Upper lobe of left lung (tissue), 6 donors: ENCODE measurements around the gene ARHGEF1. TPM values are rescaled to one million over a fixed set of nuclear protein-coding genes. Genes with fewer than 3 reads are reported as not detected.

Experiments used
- ATAC-seq, 2 donors: fragments of 200-7000 bp; cut with Tn5 transposase; one replicate each; pipeline ENCODE4 v1.9.1; 2022; ENCODE audit warnings: mild to moderate bottlenecking in 2 of 2, moderate library complexity in 2 of 2; ENCODE audit not compliant: low FRiP score in 2 of 2
- DNase-seq, 2 donors: peaks; one replicate each; pipeline ENCODE4 v3.0.0-alpha.2; 2019 to 2020
- H3K27ac ChIP-seq, 4 donors: fragments of 200-600 bp; sonication (generic); one replicate each; pipeline ENCODE4 v1.5.1; 2016 to 2019
- H3K27me3 ChIP-seq, 4 donors: fragments of 200-600 bp; sonication (generic); one replicate each; pipeline ENCODE4 v1.5.1; 2017 to 2019
- H3K36me3 ChIP-seq, 4 donors: fragments of 200-600 bp; sonication (generic); one replicate each; pipeline ENCODE4 v1.5.1; 2016 to 2019
- H3K4me1 ChIP-seq, 4 donors: fragments of 200-600 bp; sonication (generic); one replicate each; pipeline ENCODE4 v1.5.1; 2018 to 2019
- H3K4me3 ChIP-seq, 4 donors: fragments of 200-600 bp; sonication (generic); one replicate each; pipeline ENCODE4 v1.5.1; 2017 to 2019; ENCODE audit warnings: mild to moderate bottlenecking in 2 of 4, moderate library complexity in 1 of 4
- H3K9me3 ChIP-seq, 4 donors: fragments of 200-600 bp; sonication (generic); one replicate each; pipeline ENCODE4 v1.5.1; 2018 to 2019
- EP300 ChIP-seq, 4 donors: sonication (generic); formaldehyde crosslinking; IDR thresholded peaks; one replicate each; pipeline ENCODE4 v1.5.1; 2017; ENCODE audit warnings: antibody characterized with exemption in 4 of 4, control low read depth in 2 of 4
- POLR2A ChIP-seq, 4 donors: fragments of 450-650 bp; IDR thresholded peaks; one replicate each; pipeline ENCODE4 v1.5.1; 2016 to 2017; ENCODE audit warnings: antibody characterized with exemption in 4 of 4, mild to moderate bottlenecking in 2 of 4
- POLR2AphosphoS5 ChIP-seq, 2 donors: sonication (generic); formaldehyde crosslinking; IDR thresholded peaks; one replicate each; pipeline ENCODE4 v1.5.1; 2017; ENCODE audit warnings: antibody characterized with exemption in 2 of 2
- WGBS, 2 donors: methylation state at CpG; one replicate each; pipeline ENCODE4 v1.1.5; 2017 to 2018; 5-methylcytosine and 5-hydroxymethylcytosine counted together
- total RNA-seq, 6 donors: library from RNA; depleted of rRNA in 4 of 6; stranded (reverse); fragments of >200 nt in 4 of 6; gene quantifications; one replicate each; pipeline versions ENCODE4 v1.1.0 to v1.2.1, GENCODE V29; 2016 to 2021
- TF ChIP-seq, protein P1 (sequence below), 6 experiments: fragments of 450-650 bp in 4 of 6; fragments of 200-600 bp in 2 of 6; sonication (generic) in 2 of 6; IDR thresholded peaks; one replicate each; pipeline ENCODE4 v1.5.1; 2016 to 2019; ENCODE audit warnings: antibody characterized with exemption in 6 of 6
- donor health status: DM: no; HTN: no; CAD: no; lungs with moderate emphysema.
- donor health status: DM: no; HTN: yes; CAD: no; lungs with severe emphysema.

ARHGEF1 gene
- total RNA-seq, 6 donors from 2014 or later: 115 to 731 (median 233) TPM

DNA sequence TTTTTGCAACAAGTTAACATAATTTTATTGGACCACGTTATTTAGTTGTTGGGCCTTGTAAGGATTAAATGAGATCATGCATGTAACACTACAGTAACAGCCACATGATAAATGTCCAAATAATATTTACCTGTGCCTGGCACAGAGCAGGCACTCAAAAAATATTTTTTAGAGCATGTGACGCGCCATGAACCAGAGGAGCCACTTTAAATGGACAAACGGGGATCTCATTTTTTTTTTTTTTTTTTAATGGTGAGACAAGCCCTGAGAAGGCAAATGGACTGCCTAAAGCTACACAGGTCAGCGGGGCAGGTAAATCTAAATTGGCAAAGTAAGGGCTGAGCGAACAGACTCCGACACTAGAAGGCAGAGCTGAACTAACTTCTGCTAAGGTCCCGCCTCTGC, 23.8 kb upstream of the ARHGEF1 start:
- WGBS, 2 donors: 4% methylated on average over 8 of the region's 8 CpGs
- Histone ChIP-seq H3K4me1 (peaks cover 31 to 39% (median 34%) of the 10 kb centered on the region in 4 donors), H3K27me3 (no peaks in the 10 kb centered on the region), H3K4me3 (peak overlapping the region in 3 of 4 donors; percentile 77 to 97 (median 83)), H3K9me3 (no peaks in the 10 kb centered on the region), H3K36me3 (peaks cover 4 to 32% (median 24%) of the 10 kb centered on the region in 4 donors), H3K27ac (peak overlapping the region; percentile 89 to 98 (median 92))
- TF ChIP-seq, protein P1, sequence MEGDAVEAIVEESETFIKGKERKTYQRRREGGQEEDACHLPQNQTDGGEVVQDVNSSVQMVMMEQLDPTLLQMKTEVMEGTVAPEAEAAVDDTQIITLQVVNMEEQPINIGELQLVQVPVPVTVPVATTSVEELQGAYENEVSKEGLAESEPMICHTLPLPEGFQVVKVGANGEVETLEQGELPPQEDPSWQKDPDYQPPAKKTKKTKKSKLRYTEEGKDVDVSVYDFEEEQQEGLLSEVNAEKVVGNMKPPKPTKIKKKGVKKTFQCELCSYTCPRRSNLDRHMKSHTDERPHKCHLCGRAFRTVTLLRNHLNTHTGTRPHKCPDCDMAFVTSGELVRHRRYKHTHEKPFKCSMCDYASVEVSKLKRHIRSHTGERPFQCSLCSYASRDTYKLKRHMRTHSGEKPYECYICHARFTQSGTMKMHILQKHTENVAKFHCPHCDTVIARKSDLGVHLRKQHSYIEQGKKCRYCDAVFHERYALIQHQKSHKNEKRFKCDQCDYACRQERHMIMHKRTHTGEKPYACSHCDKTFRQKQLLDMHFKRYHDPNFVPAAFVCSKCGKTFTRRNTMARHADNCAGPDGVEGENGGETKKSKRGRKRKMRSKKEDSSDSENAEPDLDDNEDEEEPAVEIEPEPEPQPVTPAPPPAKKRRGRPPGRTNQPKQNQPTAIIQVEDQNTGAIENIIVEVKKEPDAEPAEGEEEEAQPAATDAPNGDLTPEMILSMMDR (IDR thresholded peaks at IDR 0.05): no peak
- TF ChIP-seq POLR2AphosphoS5 (IDR thresholded peaks at IDR 0.05): no peak
- TF ChIP-seq POLR2A (IDR thresholded peaks at IDR 0.05): no peak
- TF ChIP-seq EP300 (IDR thresholded peaks at IDR 0.05): no peak
- no peak for DNase-seq
- ATAC-seq: no peak

DNA sequence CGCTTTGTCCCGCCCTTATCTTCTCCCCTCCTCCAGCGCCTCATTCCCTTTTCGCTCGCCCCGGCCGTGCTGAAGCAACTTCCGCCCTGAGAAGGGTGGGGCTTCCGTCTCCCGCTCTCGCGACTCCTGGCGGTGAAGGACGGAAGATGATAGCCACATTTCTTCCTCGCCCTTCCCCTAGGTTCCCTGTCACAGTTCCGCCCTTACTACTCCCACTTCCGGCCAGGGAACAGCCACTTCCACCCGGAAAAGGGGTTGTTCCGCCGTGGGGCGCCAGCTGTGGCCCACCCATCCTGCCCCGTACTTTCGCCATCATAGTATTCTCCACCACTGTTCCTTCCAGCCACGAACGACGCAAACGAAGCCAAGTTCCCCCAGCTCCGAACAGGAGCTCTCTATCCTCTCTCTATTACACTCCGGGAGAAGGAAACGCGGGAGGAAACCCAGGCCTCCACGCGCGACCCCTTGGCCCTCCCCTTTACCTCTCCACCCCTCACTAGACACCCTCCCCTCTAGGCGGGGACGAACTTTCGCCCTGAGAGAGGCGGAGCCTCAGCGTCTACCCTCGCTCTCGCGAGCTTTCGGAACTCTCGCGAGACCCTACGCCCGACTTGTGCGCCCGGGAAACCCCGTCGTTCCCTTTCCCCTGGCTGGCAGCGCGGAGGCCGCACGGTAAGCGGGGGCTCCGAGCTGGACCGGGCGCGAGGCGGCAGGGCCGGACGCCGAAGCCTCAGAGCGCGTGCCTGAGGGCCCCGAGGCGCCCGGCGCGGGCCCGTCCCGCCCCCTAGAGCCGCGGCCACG, 23.2 kb upstream of the ARHGEF1 start, which contains the start of gene RPS19:
Gene RPS19 (plus strand): TSS at position 638 of the 801 bp plus-strand sequence. CDS start 520 bp downstream, outside the sequence.
- Histone ChIP-seq H3K9me3 (no peaks in the 10 kb centered on the region), H3K4me1 (peaks cover 31 to 43% (median 34%) of the 10 kb centered on the region in 4 donors), H3K4me3 (peak within 1 kb of the TSS; percentile 77 to 97 (median 81)), H3K36me3 (peaks cover 10 to 38% (median 30%) of the 10 kb centered on the region in 4 donors), H3K27ac (peak within 1 kb of the TSS; percentile 89 to 98 (median 92)), H3K27me3 (no peaks in the 10 kb centered on the region)
- DNase-seq: peak; percentile 96 to 97
- 0 to 1% methylated on average over 37 to 61 of the region's 76 CpGs for WGBS, 2 donors
- TF ChIP-seq POLR2AphosphoS5 (IDR thresholded peaks at IDR 0.05) (peak; percentile 87 to 88), EP300 (IDR thresholded peaks at IDR 0.05) (peak in 1 of 4 donors; percentile 50), POLR2A (IDR thresholded peaks at IDR 0.05) (peak in 3 of 4 donors; percentile 37 to 92 (median 87))
- TF ChIP-seq, protein P1 (IDR thresholded peaks at IDR 0.05): peak; percentile 59 to 97 (median 94)
- peak; percentile 97 for ATAC-seq

DNA sequence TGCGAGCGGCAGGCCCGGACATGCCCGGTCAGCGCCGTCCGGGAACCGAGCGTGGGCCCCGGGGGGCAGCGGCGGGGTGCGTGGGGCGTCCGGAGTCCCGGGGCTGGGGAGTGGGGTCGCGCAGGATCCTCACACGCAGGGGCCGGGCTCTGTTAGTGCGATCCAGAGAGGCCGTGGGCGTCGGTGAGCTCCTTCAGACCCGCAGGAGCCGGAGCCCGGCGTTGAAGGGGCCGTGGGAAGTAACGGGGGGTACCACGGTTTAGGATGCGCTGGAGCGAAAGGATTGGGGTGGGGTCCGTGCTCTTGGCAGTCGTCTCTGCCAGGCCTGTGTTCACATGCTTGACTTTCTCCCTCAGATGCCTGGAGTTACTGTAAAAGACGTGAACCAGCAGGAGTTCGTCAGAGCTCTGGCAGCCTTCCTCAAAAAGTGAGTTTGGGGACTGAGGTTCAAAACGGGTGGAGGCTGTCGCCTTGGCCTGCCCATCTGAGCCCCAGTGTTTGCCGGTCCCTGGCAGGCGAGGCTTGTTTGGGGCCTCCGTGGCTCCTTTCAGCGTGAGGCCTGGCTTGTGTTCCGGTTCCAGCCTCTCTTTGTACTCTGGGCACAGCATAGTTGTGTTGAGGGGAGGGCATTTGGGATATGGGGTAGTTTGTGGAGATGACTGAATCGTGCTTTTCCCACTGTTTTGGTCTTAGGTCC, 22.4 kb upstream of the ARHGEF1 start:
- no peak for ATAC-seq
- DNase-seq: no peak
- TF ChIP-seq POLR2AphosphoS5 (IDR thresholded peaks at IDR 0.05) (no peak), POLR2A (IDR thresholded peaks at IDR 0.05) (no peak), EP300 (IDR thresholded peaks at IDR 0.05) (no peak)
- TF ChIP-seq, protein P1 (IDR thresholded peaks at IDR 0.05): no peak
- WGBS, 2 donors: 3 to 5% methylated on average over 9 to 29 of the region's 45 CpGs
- no peaks in the 10 kb centered on the region for H3K9me3 ChIP-seq
- H3K4me1 ChIP-seq: peaks cover 31 to 43% (median 34%) of the 10 kb centered on the region in 4 donors
- H3K36me3 ChIP-seq: peaks cover 12 to 46% (median 37%) of the 10 kb centered on the region in 4 donors
- peak overlapping the region; percentile 77 to 97 (median 81) for H3K4me3 ChIP-seq
- H3K27me3 ChIP-seq: no peaks in the 10 kb centered on the region
- H3K27ac ChIP-seq: peak overlapping the region; percentile 89 to 98 (median 92)

DNA sequence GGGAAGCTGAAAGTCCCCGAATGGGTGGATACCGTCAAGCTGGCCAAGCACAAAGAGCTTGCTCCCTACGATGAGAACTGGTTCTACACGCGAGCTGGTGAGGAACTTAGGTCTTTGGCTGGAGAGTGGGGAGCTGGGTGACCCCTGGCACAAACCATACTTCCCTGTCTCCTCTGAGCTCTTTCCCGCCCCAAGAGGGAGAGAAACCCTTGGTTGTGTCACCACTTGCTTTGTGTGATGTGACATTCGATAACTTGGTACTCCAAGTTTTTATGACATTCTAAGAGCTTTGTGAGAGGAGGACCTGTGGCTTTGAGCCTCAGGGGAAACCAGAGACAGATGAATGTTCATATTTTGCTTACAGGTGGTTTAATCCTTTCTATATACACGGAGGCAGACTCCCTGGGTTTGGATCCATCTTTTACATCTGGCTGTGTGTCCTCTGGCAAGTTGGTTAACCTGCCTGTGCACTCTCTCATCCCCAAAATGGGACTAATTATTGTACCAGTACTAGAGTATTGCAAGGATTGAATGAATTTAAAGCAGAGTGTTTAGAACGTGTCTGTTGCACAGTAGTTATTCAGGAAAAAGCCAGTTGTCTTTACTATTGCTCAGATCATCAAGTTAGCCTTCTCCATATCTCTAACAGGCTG, 21.7 kb upstream of the ARHGEF1 start:
- DNase-seq: no peak
- Histone ChIP-seq H3K36me3 (peaks cover 13 to 51% (median 39%) of the 10 kb centered on the region in 4 donors), H3K4me1 (peaks cover 35 to 45% (median 36%) of the 10 kb centered on the region in 4 donors), H3K9me3 (no peaks in the 10 kb centered on the region), H3K27me3 (no peaks in the 10 kb centered on the region), H3K27ac (peak overlapping the region; percentile 89 to 98 (median 92)), H3K4me3 (peak overlapping the region; percentile 77 to 97 (median 81))
- WGBS, 2 donors: 26 to 39% methylated on average over 9 of the region's 9 CpGs
- no peak for ATAC-seq
- TF ChIP-seq, protein P1 (IDR thresholded peaks at IDR 0.05): no peak
- TF ChIP-seq POLR2AphosphoS5 (IDR thresholded peaks at IDR 0.05): no peak
- TF ChIP-seq EP300 (IDR thresholded peaks at IDR 0.05): no peak
- no peak for TF ChIP-seq POLR2A (IDR thresholded peaks at IDR 0.05)
